HCT116 (cell line): ENCODE data around the gene ZNF84. TPM values are rescaled to one million over a fixed set of nuclear protein-coding genes. Genes with fewer than 3 reads are reported as not detected.

Source experiments
- ATAC-seq: fragments of 200-7000 bp; cut with Tn5 transposase; 2 replicates; pipeline ENCODE4 v1.9.1; 2020; ENCODE audit warnings: mild to moderate bottlenecking, moderate library complexity
- BruUV-seq: library from RNA; stranded (reverse); fragments of 400-500 nt; replicated peaks from 2 replicates; lab custom pipeline; 2021; lab: Mats Ljungman, UMichigan
- CTCF ChIA-PET: fragments of 300-600 bp; sonication (Branson Sonifier 250); formaldehyde crosslinking; loops from one replicate; lab custom pipeline; 2021; ENCODE audit warnings: antibody characterized with exemption; lab: Charles Lee
- POLR2A ChIA-PET: fragments of 300-600, 350-600 bp; sonication (Branson Sonifier 250); formaldehyde crosslinking; loops from one replicate; lab custom pipeline; 2021; ENCODE audit warnings: antibody characterized with exemption; lab: Charles Lee
- RAD21 ChIA-PET, 2 experiments: fragments of 300-600 bp; sonication (Branson Sonifier 250); formaldehyde crosslinking; loops; one replicate each; lab custom pipeline; 2023; ENCODE audit warnings: low total read pairs in 2 of 2; ENCODE audit not compliant: uncharacterized antibody in 2 of 2, unreplicated experiment in 2 of 2, low non-redundant PET in 1 of 2; lab: Charles Lee
- DNase-seq: peaks from one replicate; pipeline ENCODE4 v3.0.0-alpha.2; 2010; ENCODE audit warnings: low read depth, low spot score
- H2AFZ ChIP-seq: fragments of 200-600 bp; shearing (Covaris generic), sonication (generic); 2 replicates; pipeline ENCODE4 v1.6.1; 2017; ENCODE audit warnings: low read depth, mixed run types, mixed read lengths, antibody characterized with exemption, low read length; ENCODE audit not compliant: poor library complexity, severe bottlenecking
- H3K27ac ChIP-seq: 2 replicates; pipeline ENCODE4 v1.5.1; 2012; ENCODE audit warnings: low read depth, low read length
- H3K27me3 ChIP-seq: fragments of 200-600 bp; sonication (generic); 2 replicates; pipeline ENCODE4 v1.6.1; 2016; ENCODE audit warnings: mixed run types, low read length, mixed read lengths; ENCODE audit not compliant: insufficient read depth
- H3K36me3 ChIP-seq, 2 experiments: fragments of 200-500 bp in 1 of 2; fragments of 200-600 bp in 1 of 2; sonication (Bioruptor generic) in 1 of 2; sonication (generic) in 1 of 2; 2 replicates each; pipeline versions ENCODE4 v1.5.1 to v1.6.1; 2014 to 2016; ENCODE audit warnings: low read length in 2 of 2, inconsistent platforms in 1 of 2, mixed read lengths in 1 of 2, mixed run types in 1 of 2; ENCODE audit not compliant: insufficient read depth in 2 of 2, control insufficient read depth in 1 of 2
- H3K4me1 ChIP-seq, 2 experiments: fragments of 200-600 bp in 1 of 2; sonication (generic) in 1 of 2; 2 replicates each; pipeline versions ENCODE4 v1.5.1 to v1.6.1; 2012 to 2017; ENCODE audit warnings: low read length in 2 of 2, inconsistent platforms in 1 of 2, mild to moderate bottlenecking in 1 of 2, mixed read lengths in 1 of 2, mixed run types in 1 of 2, moderate library complexity in 1 of 2; ENCODE audit not compliant: insufficient read depth in 2 of 2, control insufficient read depth in 1 of 2
- H3K4me2 ChIP-seq: fragments of 200-600 bp; sonication (generic); 2 replicates; pipeline ENCODE4 v1.6.1; 2017; ENCODE audit warnings: mixed run types, low read length, mixed read lengths
- H3K4me3 ChIP-seq, 2 experiments: fragments of 200-600 bp in 1 of 2; sonication (generic) in 1 of 2; replicated peaks in 1 of 2; 2 replicates each; pipeline ENCODE4 v1.5.1; 2011 to 2016; ENCODE audit warnings: low read length in 2 of 2, control low read depth in 1 of 2, low read depth in 1 of 2, mild to moderate bottlenecking in 1 of 2, mixed read lengths in 1 of 2, mixed run types in 1 of 2
- H3K79me2 ChIP-seq: fragments of 200-600 bp; sonication (generic); 2 replicates; pipeline ENCODE4 v1.6.1; 2017; ENCODE audit warnings: mild to moderate bottlenecking, mixed run types, low read length, moderate library complexity, mixed read lengths; ENCODE audit not compliant: insufficient read depth
- H3K9ac ChIP-seq: fragments of 200-600 bp; sonication (generic); 2 replicates; pipeline ENCODE4 v1.6.1; 2016; ENCODE audit warnings: low read length, mixed read lengths
- H3K9me2 ChIP-seq: fragments of 200-600 bp; sonication (generic), shearing (Covaris generic); 2 replicates; pipeline ENCODE4 v1.6.1; 2017; ENCODE audit warnings: mixed run types, mild to moderate bottlenecking, moderate library complexity; ENCODE audit not compliant: insufficient read depth
- H3K9me3 ChIP-seq, 2 experiments: fragments of 200-500 bp in 1 of 2; fragments of 200-600 bp in 1 of 2; sonication (Bioruptor generic) in 1 of 2; sonication (generic) in 1 of 2; 2 replicates each; pipeline ENCODE4 v1.6.1; 2014 to 2017; ENCODE audit warnings: low read length in 2 of 2, mixed read lengths in 2 of 2, inconsistent platforms in 1 of 2, low read depth in 1 of 2, mild to moderate bottlenecking in 1 of 2, mixed run types in 1 of 2, moderate library complexity in 1 of 2; ENCODE audit not compliant: control insufficient read depth in 1 of 2, insufficient read depth in 1 of 2
- H4K20me1 ChIP-seq: fragments of 200-600 bp; sonication (generic), shearing (Covaris generic); 2 replicates; pipeline ENCODE4 v1.6.1; 2017; ENCODE audit warnings: mixed run types, mild to moderate bottlenecking, moderate library complexity; ENCODE audit not compliant: insufficient read depth
- CEBPB ChIP-seq: IDR thresholded peaks from 2 replicates; pipeline ENCODE4 v1.6.1; 2012; ENCODE audit warnings: low read depth
- CTCF ChIP-seq, 3 experiments: fragments of 200-600 bp in 1 of 3; sonication (generic) in 1 of 3; IDR thresholded peaks in 2 of 3; conservative IDR thresholded peaks in 1 of 3; 2 replicates each; pipeline ENCODE4 v1.5.1; 2012 to 2017; ENCODE audit warnings: low read depth in 2 of 3, low read length in 2 of 3, antibody characterized with exemption in 1 of 3, borderline replicate concordance in 1 of 3, control low read depth in 1 of 3, mild to moderate bottlenecking in 1 of 3, mixed read lengths in 1 of 3, mixed run types in 1 of 3, moderate library complexity in 1 of 3; ENCODE audit not compliant: insufficient read depth in 1 of 3
- EGR1 ChIP-seq: IDR thresholded peaks from 2 replicates; pipeline ENCODE4 v1.6.1; 2012; ENCODE audit warnings: low read depth
- ELF1 ChIP-seq: IDR thresholded peaks from 2 replicates; pipeline ENCODE4 v1.6.1; 2012; ENCODE audit warnings: low read depth, borderline replicate concordance
- EZH2 ChIP-seq: fragments of 200-600 bp; sonication (generic); IDR thresholded peaks from 2 replicates; pipeline ENCODE4 v1.6.1; 2017; ENCODE audit warnings: antibody characterized with exemption, mixed run types
- EZH2phosphoT487 ChIP-seq: fragments of 200-600 bp; IDR thresholded peaks from 2 replicates; pipeline ENCODE4 v1.6.1; 2018; ENCODE audit warnings: antibody characterized with exemption, borderline replicate concordance
- JUND ChIP-seq: IDR thresholded peaks from 2 replicates; pipeline ENCODE4 v1.6.1; 2012
- POLR2A ChIP-seq: IDR thresholded peaks from 2 replicates; pipeline ENCODE4 v1.7.0; 2011; ENCODE audit warnings: borderline replicate concordance; ENCODE audit not compliant: insufficient read depth, insufficient read length; ENCODE audit errors: extremely low read depth
- POLR2AphosphoS5 ChIP-seq: IDR thresholded peaks from 2 replicates; pipeline ENCODE4 v1.6.1; 2011; ENCODE audit warnings: mild to moderate bottlenecking, low read depth, low read length, moderate library complexity
- RAD21 ChIP-seq: IDR thresholded peaks from 2 replicates; pipeline ENCODE4 v1.6.1; 2012; ENCODE audit warnings: low read depth, mild to moderate bottlenecking
- REST ChIP-seq: IDR thresholded peaks from 2 replicates; pipeline ENCODE4 v1.6.1; 2012; ENCODE audit warnings: low read depth
- SP1 ChIP-seq: IDR thresholded peaks from 2 replicates; pipeline ENCODE4 v1.6.1; 2012; ENCODE audit warnings: low read depth
- SRF ChIP-seq: IDR thresholded peaks from 2 replicates; pipeline ENCODE4 v1.6.1; 2012; ENCODE audit warnings: low read depth
- ZBTB33 ChIP-seq: IDR thresholded peaks from 2 replicates; pipeline ENCODE4 v1.6.1; 2011; ENCODE audit warnings: mild to moderate bottlenecking, low read length, moderate library complexity; ENCODE audit not compliant: insufficient replicate concordance; ENCODE audit errors: extremely low read depth
- ZFX ChIP-seq: fragments of 450-650 bp; IDR thresholded peaks from 2 replicates; pipeline ENCODE4 v1.6.1; 2017
- ZNF274 ChIP-seq: fragments of 200-500 bp; sonication (Bioruptor generic); IDR thresholded peaks from 2 replicates; pipeline ENCODE4 v1.6.1; 2014; ENCODE audit warnings: mild to moderate bottlenecking, low read depth, low read length, inconsistent platforms
- intact Hi-C: fragments of 100-400 bp; cut with micrococcal nuclease; formaldehyde crosslinking; loops from 2 replicates; pipeline ENCODE4 v1.10.0; 2022
- total RNA-seq: library from RNA; stranded (reverse); gene quantifications from one replicate; pipeline ENCODE4 v1.2.1, GENCODE V29; 2021; ENCODE audit not compliant: unreplicated experiment

ZNF84 gene
- total RNA-seq, 1 experiment from 2014 or later: 9.8 TPM

GRCh38 chr12:133046698-133047097 is 9.4 kb downstream of the ZNF84 start:
- ATAC-seq: no peak
- H3K27ac ChIP-seq: no peak overlapping the region
- H3K4me1 ChIP-seq: no peaks in the 10 kb centered on the region
- ChIA-PET CTCF (no interaction called here), POLR2A (no interaction called here), RAD21 (no interaction called here)
- no peak overlapping the region for H3K9ac ChIP-seq
- no TSS peak for BruUV-seq
- no peaks in the 10 kb centered on the region for H3K9me2 ChIP-seq
- H3K4me3 ChIP-seq: no peak overlapping the region
- intact Hi-C loops: no loop called here
- peaks cover 45 to 63% of the 10 kb centered on the region in 2 experiments; a peak in 3 of 4 replicates for H3K9me3 ChIP-seq
- no peaks in the 10 kb centered on the region for H3K27me3 ChIP-seq
- TF ChIP-seq EGR1: no peak
- no peak for TF ChIP-seq SRF
- no peak for TF ChIP-seq ZNF274
- no peak for TF ChIP-seq CTCF (IDR thresholded peaks at IDR 0.05 in 2 of 3, conservative IDR thresholded peaks at IDR 0.05 in 1 of 3; ENCODE audit: borderline replicate concordance in 1 of 3, insufficient read depth in 1 of 3, low read depth in 2 of 3, low read length in 2 of 3)
- TF ChIP-seq EZH2phosphoT487: no peak
- no peak for TF ChIP-seq JUND
- TF ChIP-seq ZBTB33: no peak
- TF ChIP-seq POLR2AphosphoS5: no peak
- no peak for TF ChIP-seq POLR2A
- TF ChIP-seq ELF1: no peak
- TF ChIP-seq RAD21: no peak
- no peak for TF ChIP-seq SP1
- TF ChIP-seq CEBPB: no peak
- no peak for TF ChIP-seq EZH2
- no peak for TF ChIP-seq REST
- TF ChIP-seq ZFX: no peak
- no peaks in the 10 kb centered on the region for H4K20me1 ChIP-seq
- DNase-seq: no peak
- H2AFZ ChIP-seq: no peak overlapping the region
- H3K79me2 ChIP-seq: peaks cover 3% of the 10 kb centered on the region; the same call in 1 of the 2 replicates
- H3K36me3 ChIP-seq: peaks cover 27 to 53% of the 10 kb centered on the region in 2 experiments
- H3K4me2 ChIP-seq: no peak overlapping the region
